Lung (tissue), 12 donors: Measurements from ENCODE around the gene PARD6B. TPM values are rescaled to one million over a fixed set of nuclear protein-coding genes. Genes with fewer than 3 reads are reported as not detected.

ENCODE experiments used
- ATAC-seq: fragments of 200-7000 bp; cut with Tn5 transposase; one replicate; pipeline ENCODE4 v1.9.1; 2020; ENCODE audit warnings: moderate number of reproducible peaks; ENCODE audit not compliant: insufficient read depth, low FRiP score
- DNase-seq, 3 donors: peaks; one replicate each; pipeline ENCODE4 v3.0.0-alpha.2; 2013 to 2017
- H3K27ac ChIP-seq, 2 donors: one replicate each; pipeline ENCODE4 v1.5.1; 2013; ENCODE audit warnings: mild to moderate bottlenecking in 2 of 2, moderate library complexity in 2 of 2, control low read depth in 1 of 2, inconsistent platforms in 1 of 2, low read depth in 1 of 2, low read length in 1 of 2
- H3K27me3 ChIP-seq, 3 donors: one replicate each; pipeline ENCODE4 v1.5.1; 2013; ENCODE audit warnings: low read length in 2 of 3; ENCODE audit not compliant: control insufficient read depth in 3 of 3, insufficient read depth in 3 of 3
- H3K36me3 ChIP-seq, 4 donors: one replicate each; pipeline ENCODE4 v1.5.1; 2013; ENCODE audit warnings: low read length in 4 of 4, mild to moderate bottlenecking in 1 of 4, moderate library complexity in 1 of 4; ENCODE audit not compliant: control insufficient read depth in 4 of 4, insufficient read depth in 4 of 4
- H3K4me1 ChIP-seq, 5 donors: one replicate each; pipeline ENCODE4 v1.5.1; 2013; ENCODE audit warnings: low read length in 5 of 5, mild to moderate bottlenecking in 2 of 5, moderate library complexity in 1 of 5; ENCODE audit not compliant: control insufficient read depth in 5 of 5, insufficient read depth in 5 of 5
- H3K4me3 ChIP-seq: one replicate; pipeline ENCODE4 v1.5.1; 2013; ENCODE audit warnings: mild to moderate bottlenecking, control low read depth, moderate library complexity
- H3K9ac ChIP-seq, 2 donors: one replicate each; pipeline ENCODE4 v1.5.1; 2013; ENCODE audit warnings: low read length in 2 of 2, control low read depth in 1 of 2; ENCODE audit not compliant: insufficient read depth in 1 of 2
- H3K9me3 ChIP-seq, 4 donors: one replicate each; pipeline ENCODE4 v1.5.1; 2013; ENCODE audit warnings: low read length in 3 of 4, mild to moderate bottlenecking in 1 of 4, moderate library complexity in 1 of 4; ENCODE audit not compliant: control insufficient read depth in 4 of 4, insufficient read depth in 3 of 4
- CTCF ChIP-seq: IDR thresholded peaks from 2 replicates; pipeline ENCODE4 v1.5.1; 2012; ENCODE audit warnings: mild to moderate bottlenecking; ENCODE audit errors: control extremely low read depth, extremely low read depth
- WGBS, 2 donors: extraction: QIAGEN DNeasy Blood & Tissue Kit; methylation state at CpG; one replicate each; pipeline ENCODE4 v1.1.7; 2013; 5-methylcytosine and 5-hydroxymethylcytosine counted together
- polyA plus RNA-seq, 2 donors: library from polyadenylated mRNA; stranded (reverse); fragments of 200-250 nt; gene quantifications; one replicate each; pipeline ENCODE4 v1.2.1, GENCODE V29; 2013
- total RNA-seq, 2 donors: library from RNA; depleted of rRNA in 1 of 2; stranded (reverse); fragments of >200 nt in 1 of 2; gene quantifications; one replicate each; pipeline ENCODE4 v1.2.1, GENCODE V29; 2014 to 2021
- donor health status: control.
- donor health status: control.
- donor health status: Bipolar disorder and iron deficiency.
- donor health status: healthy.
- donor health status: DM: yes; HTN: yes; CAD: no.

PARD6B gene
- total and polyA plus RNA-seq, 4 donors, result 2.0 to 41.8 (median 25.8) TPM

GRCh38 chr20:50709636-50709973 lies 21.8 kb upstream of the PARD6B start:
- no peaks in the 10 kb centered on the region for H3K27me3 ChIP-seq
- TF ChIP-seq CTCF, result no peak
- H3K27ac ChIP-seq, result no peak overlapping the region
- no peaks in the 10 kb centered on the region for H3K36me3 ChIP-seq
- H3K4me1 ChIP-seq, result peaks cover 0 to 2% (median 0%) of the 10 kb centered on the region in 5 donors
- no peak for ATAC-seq
- H3K9ac ChIP-seq, result no peak overlapping the region
- WGBS, 2 donors, result 74 to 81% methylated on average over 5 of the region's 5 CpGs
- no peak overlapping the region for H3K4me3 ChIP-seq
- H3K9me3 ChIP-seq, result no peaks in the 10 kb centered on the region
- no peak for DNase-seq

- H3K9me3 ChIP-seq, result no peaks in the 10 kb centered on the region
- no peak overlapping the region for H3K9ac ChIP-seq
- TF ChIP-seq CTCF, result no peak
- DNase-seq (no peak), ATAC-seq (peak; percentile 12)
- no peaks in the 10 kb centered on the region for H3K36me3 ChIP-seq
- H3K27ac ChIP-seq, result peak overlapping the region in 1 of 2 donors; percentile 7
- 44 to 65% methylated on average over 9 of the region's 9 CpGs for WGBS, 2 donors
- H3K27me3 ChIP-seq, result no peaks in the 10 kb centered on the region
- no peak overlapping the region for H3K4me3 ChIP-seq
- H3K4me1 ChIP-seq, result peaks cover 0 to 3% (median 0%) of the 10 kb centered on the region in 5 donors
Observed at GRCh38 chr20:50710492-50711063, 20.8 kb upstream of the PARD6B start.

- no peak for TF ChIP-seq CTCF
- WGBS, 2 donors, result 84 to 85% methylated on average over 13 of the region's 13 CpGs
- H3K9me3 ChIP-seq, result no peaks in the 10 kb centered on the region
- no peak overlapping the region for H3K9ac ChIP-seq
- H3K27me3 ChIP-seq, result no peaks in the 10 kb centered on the region
- peaks cover 0 to 4% (median 0%) of the 10 kb centered on the region in 5 donors for H3K4me1 ChIP-seq
- peak overlapping the region in 1 of 2 donors; percentile 7 for H3K27ac ChIP-seq
- H3K36me3 ChIP-seq, result no peaks in the 10 kb centered on the region
- no peak for ATAC-seq
- DNase-seq, result peak in 1 of 3 donors; percentile 39
- no peak overlapping the region for H3K4me3 ChIP-seq
Observed at GRCh38 chr20:50711113-50711825, 20.1 kb upstream of the PARD6B start.
